ENCODE data around the gene CLIC3.

GRCh38 chr9:137034709-137035506 is 38.5 kb upstream of the CLIC3 start:
- TF ChIP-seq CTCF (conservative IDR thresholded peaks at IDR 0.05; ENCODE audit: low read depth, low read length) (peak; percentile 96), EZH2 (IDR thresholded peaks at IDR 0.05; ENCODE audit: borderline replicate concordance, low read depth, low read length, poor library complexity, severe bottlenecking) (no peak)

All from A673 (cell line).